K562 (cell line): ENCODE measurements around the gene LRP1-AS.

Experiments
- CTCF ChIP-seq, 3 experiments: IDR thresholded peaks in 2 of 3; conservative IDR thresholded peaks in 1 of 3; 2 replicates each; pipeline ENCODE4 v1.5.1; 2011 to 2012; ENCODE audit warnings: low read length in 3 of 3, mild to moderate bottlenecking in 3 of 3, control low read depth in 2 of 3, improper control_type of control experiment in 1 of 3, inconsistent platforms in 1 of 3, low read depth in 1 of 3, mixed read lengths in 1 of 3, moderate library complexity in 1 of 3; ENCODE audit not compliant: insufficient read depth in 2 of 3
- DPF2 ChIP-seq: fragments of 450-650 bp; IDR thresholded peaks from 2 replicates; pipeline ENCODE4 v1.6.1; 2016
- EGR1 ChIP-seq: fragments of 450-650 bp; conservative IDR thresholded peaks from 2 replicates; pipeline ENCODE4 v1.6.1; 2017; ENCODE audit warnings: mild to moderate bottlenecking
- EP300 ChIP-seq: IDR thresholded peaks from 2 replicates; pipeline ENCODE4 v1.6.1; 2012; ENCODE audit warnings: low read length, improper control_type of control experiment
- TARDBP ChIP-seq: fragments of 450-650 bp; IDR thresholded peaks from 2 replicates; pipeline ENCODE4 v1.6.1; 2016
- TCF7 ChIP-seq: sonication (generic); IDR thresholded peaks from 2 replicates; pipeline ENCODE4 v1.6.1; 2016; ENCODE audit warnings: antibody characterized with exemption, borderline replicate concordance
- ZC3H8 ChIP-seq: fragments of 450-650 bp; IDR thresholded peaks from 2 replicates; pipeline ENCODE4 v1.6.1; 2017
- ZNF12 ChIP-seq: sonication (generic); formaldehyde crosslinking; IDR thresholded peaks from 2 replicates; pipeline ENCODE4 v1.4.0; 2020; ENCODE audit warnings: mild to moderate bottlenecking, missing genetic modification reagents
- ZNF124 ChIP-seq: sonication (generic); formaldehyde crosslinking; IDR thresholded peaks from 2 replicates; pipeline ENCODE4 v1.8.1; 2022; ENCODE audit warnings: missing genetic modification reagents
- TF ChIP-seq, protein P1 (sequence below), 2 experiments: IDR thresholded peaks; 2 replicates each; pipeline ENCODE4 v1.6.1; 2011; ENCODE audit warnings: borderline replicate concordance in 1 of 2, control low read depth in 1 of 2, low read depth in 1 of 2, low read length in 1 of 2, mild to moderate bottlenecking in 1 of 2, mixed read lengths in 1 of 2, moderate library complexity in 1 of 2; ENCODE audit not compliant: insufficient read depth in 1 of 2, insufficient read length in 1 of 2, poor library complexity in 1 of 2, severe bottlenecking in 1 of 2; ENCODE audit errors: extremely low read depth in 1 of 2
- TF ChIP-seq, protein P2 (sequence below): fragments of 450-650 bp; formaldehyde crosslinking; IDR thresholded peaks from 2 replicates; pipeline ENCODE4 v1.4.0; 2022; ENCODE audit warnings: missing genetic modification characterization

DNA sequence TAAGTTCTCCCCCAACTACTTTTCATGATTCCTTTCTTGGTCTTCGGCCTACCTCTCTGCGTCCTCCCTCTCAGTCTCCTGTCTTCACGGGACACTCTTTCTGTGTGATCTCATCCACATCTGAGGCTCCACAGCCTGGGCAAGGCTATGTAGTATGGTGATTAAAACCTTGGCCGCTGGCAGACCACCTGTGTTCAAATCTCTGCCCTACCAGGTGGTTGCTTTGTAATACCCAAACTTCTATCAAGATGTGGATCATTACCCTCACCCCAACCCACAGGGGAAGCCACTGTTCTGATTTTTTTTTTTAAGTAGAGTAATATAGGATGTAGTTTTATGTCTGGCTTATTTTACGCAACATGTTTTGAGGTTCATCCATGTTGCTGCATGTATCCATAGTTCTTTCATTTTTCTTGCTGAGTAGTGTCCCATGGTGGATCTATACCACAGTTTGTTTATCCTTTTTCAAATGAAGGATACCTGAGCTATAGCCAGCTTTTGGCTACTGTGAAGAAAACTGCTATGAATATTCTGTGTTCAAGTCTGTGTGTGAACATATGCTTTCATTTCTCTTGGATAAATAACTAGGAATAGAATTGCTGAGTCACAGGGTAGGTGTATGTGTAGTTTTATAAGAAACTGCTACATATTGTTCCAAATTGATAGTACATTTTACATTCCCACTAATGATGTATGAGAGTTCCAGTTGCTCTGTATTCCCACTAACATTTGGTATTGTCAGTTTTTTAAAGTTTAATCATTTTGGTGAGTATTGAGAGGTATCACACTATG, 27.9 kb downstream of the LRP1-AS start:
- TF ChIP-seq EP300 (no peak), CTCF (IDR thresholded peaks at IDR 0.05 in 2 of 3, conservative IDR thresholded peaks at IDR 0.05 in 1 of 3; ENCODE audit: insufficient read depth in 2 of 3, low read depth in 1 of 3, low read length in 3 of 3) (no peak), EGR1 (no peak), TARDBP (no peak), ZNF124 (no peak), ZC3H8 (no peak), TCF7 (no peak), DPF2 (no peak), ZNF12 (CRISPR knock-in tag) (no peak)
- TF ChIP-seq, protein P1, sequence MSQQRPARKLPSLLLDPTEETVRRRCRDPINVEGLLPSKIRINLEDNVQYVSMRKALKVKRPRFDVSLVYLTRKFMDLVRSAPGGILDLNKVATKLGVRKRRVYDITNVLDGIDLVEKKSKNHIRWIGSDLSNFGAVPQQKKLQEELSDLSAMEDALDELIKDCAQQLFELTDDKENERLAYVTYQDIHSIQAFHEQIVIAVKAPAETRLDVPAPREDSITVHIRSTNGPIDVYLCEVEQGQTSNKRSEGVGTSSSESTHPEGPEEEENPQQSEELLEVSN (IDR thresholded peaks at IDR 0.05; ENCODE audit: borderline replicate concordance in 1 of 2, extremely low read depth in 1 of 2, insufficient read depth in 1 of 2, insufficient read length in 1 of 2, low read depth in 1 of 2, low read length in 1 of 2, poor library complexity in 1 of 2, severe bottlenecking in 1 of 2), result no peak
- TF ChIP-seq, protein P2, sequence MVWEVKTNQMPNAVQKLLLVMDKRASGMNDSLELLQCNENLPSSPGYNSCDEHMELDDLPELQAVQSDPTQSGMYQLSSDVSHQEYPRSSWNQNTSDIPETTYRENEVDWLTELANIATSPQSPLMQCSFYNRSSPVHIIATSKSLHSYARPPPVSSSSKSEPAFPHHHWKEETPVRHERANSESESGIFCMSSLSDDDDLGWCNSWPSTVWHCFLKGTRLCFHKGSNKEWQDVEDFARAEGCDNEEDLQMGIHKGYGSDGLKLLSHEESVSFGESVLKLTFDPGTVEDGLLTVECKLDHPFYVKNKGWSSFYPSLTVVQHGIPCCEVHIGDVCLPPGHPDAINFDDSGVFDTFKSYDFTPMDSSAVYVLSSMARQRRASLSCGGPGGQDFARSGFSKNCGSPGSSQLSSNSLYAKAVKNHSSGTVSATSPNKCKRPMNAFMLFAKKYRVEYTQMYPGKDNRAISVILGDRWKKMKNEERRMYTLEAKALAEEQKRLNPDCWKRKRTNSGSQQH (CRISPR knock-in tag), result no peak
